Endothelial cell of umbilical vein (primary cell): Measurements from ENCODE around the gene PRLR. TPM values are rescaled to one million over a fixed set of nuclear protein-coding genes. Genes with fewer than 3 reads are reported as not detected.

ENCODE experiments used
- Bru-seq: library from RNA; stranded (reverse); fragments of 400-500 nt; gene quantifications from one replicate; lab custom pipeline; 2021; lab: Mats Ljungman, UMichigan
- BruChase-seq, 2 experiments: library from RNA; stranded (reverse); fragments of 400-500 nt; gene quantifications; one replicate each; lab custom pipeline; 2021; lab: Mats Ljungman, UMichigan
- BruUV-seq: library from RNA; stranded (reverse); fragments of 400-500 nt; replicated peaks from 2 replicates; lab custom pipeline; 2021; lab: Mats Ljungman, UMichigan
- CTCF ChIA-PET: fragments of 300-600, 350-600 bp; sonication (Branson Sonifier 250); formaldehyde crosslinking; loops from one replicate; lab custom pipeline; 2021; ENCODE audit warnings: antibody characterized with exemption, inconsistent platforms; lab: Charles Lee
- POLR2A ChIA-PET: fragments of 300-600, 350-600 bp; sonication (Branson Sonifier 250); formaldehyde crosslinking; loops from one replicate; lab custom pipeline; 2021; ENCODE audit warnings: antibody characterized with exemption, inconsistent platforms; lab: Charles Lee
- DNase-seq: peaks from one replicate; pipeline ENCODE4 v3.0.0-alpha.2; 2011; ENCODE audit warnings: low read depth, low spot score
- FAIRE-seq: peaks from 2 replicates; lab custom pipeline; 2011; peaks lifted over from hg19 to GRCh38; lab: Jason Lieb, UNC
- H2AFZ ChIP-seq: 2 replicates; pipeline ENCODE4 v1.6.0; 2012; ENCODE audit warnings: low read depth, low read length, control low read depth, inconsistent platforms
- H3K27ac ChIP-seq: 2 replicates; pipeline ENCODE4 v1.5.1; 2011; ENCODE audit warnings: low read depth, mild to moderate bottlenecking, control low read depth, low read length, moderate library complexity; ENCODE audit not compliant: insufficient read depth
- H3K27me3 ChIP-seq, 2 experiments: 2 replicates each; pipeline versions ENCODE4 v1.6.0 to v1.6.1; 2011; ENCODE audit warnings: low read length in 2 of 2, mixed read lengths in 1 of 2; ENCODE audit not compliant: control insufficient read depth in 2 of 2, insufficient read depth in 2 of 2
- H3K36me3 ChIP-seq, 2 experiments: 2 replicates in 1 of 2; 3 replicates in 1 of 2; pipeline ENCODE4 v1.5.1; 2011; ENCODE audit warnings: low read length in 2 of 2, mild to moderate bottlenecking in 1 of 2, moderate library complexity in 1 of 2; ENCODE audit not compliant: control insufficient read depth in 2 of 2, insufficient read depth in 2 of 2; ENCODE audit errors: extremely low read depth in 1 of 2
- H3K4me1 ChIP-seq: 3 replicates; pipeline ENCODE4 v1.5.1; 2011; ENCODE audit warnings: mild to moderate bottlenecking, low read length; ENCODE audit not compliant: control insufficient read depth, insufficient read depth; ENCODE audit errors: extremely low read depth
- H3K4me2 ChIP-seq: 2 replicates; pipeline ENCODE4 v1.6.1; 2011; ENCODE audit warnings: low read length, control low read depth, mixed read lengths; ENCODE audit not compliant: insufficient read depth
- H3K4me3 ChIP-seq, 3 experiments: fragments of 200-600 bp in 1 of 3; sonication (generic), shearing (Covaris generic) in 1 of 3; replicated peaks in 1 of 3; 2 replicates each; pipeline ENCODE4 v1.5.1; 2011 to 2016; ENCODE audit warnings: control low read depth in 3 of 3, low read length in 3 of 3, mild to moderate bottlenecking in 2 of 3, inconsistent platforms in 1 of 3, low read depth in 1 of 3, moderate library complexity in 1 of 3; ENCODE audit not compliant: insufficient read depth in 1 of 3
- H3K79me2 ChIP-seq: 2 replicates; pipeline ENCODE4 v1.6.0; 2012; ENCODE audit warnings: low read length, inconsistent platforms; ENCODE audit not compliant: control insufficient read depth, insufficient read depth
- H3K9ac ChIP-seq: replicated peaks from 2 replicates; pipeline ENCODE3; 2011; ENCODE audit warnings: low read length, control low read depth; ENCODE audit not compliant: insufficient read depth; ENCODE audit errors: extremely low read depth
- H3K9me1 ChIP-seq: replicated peaks from 3 replicates; pipeline ENCODE4 v1.6.0; 2011; ENCODE audit warnings: mild to moderate bottlenecking, low read length; ENCODE audit not compliant: control insufficient read depth, insufficient read depth; ENCODE audit errors: extremely low read depth
- H3K9me3 ChIP-seq: replicated peaks from 2 replicates; pipeline ENCODE4 v1.5.1; 2012; ENCODE audit warnings: low read length, inconsistent platforms; ENCODE audit not compliant: control insufficient read depth, insufficient read depth
- H4K20me1 ChIP-seq: replicated peaks from 2 replicates; pipeline ENCODE3; 2011; ENCODE audit warnings: mild to moderate bottlenecking, low read length; ENCODE audit not compliant: control insufficient read depth, insufficient read depth; ENCODE audit errors: extremely low read depth
- EZH2 ChIP-seq: IDR thresholded peaks from 2 replicates; pipeline ENCODE4 v1.6.1; 2012; ENCODE audit warnings: borderline replicate concordance, low read depth, mild to moderate bottlenecking, moderate library complexity, low read length, inconsistent platforms; ENCODE audit not compliant: severe bottlenecking
- GATA2 ChIP-seq: IDR thresholded peaks from 2 replicates; pipeline ENCODE4 v1.7.0; 2011; ENCODE audit warnings: low read depth, mild to moderate bottlenecking, moderate library complexity, mixed read lengths, low read length; ENCODE audit not compliant: insufficient read length, insufficient read depth
- dilution Hi-C: fragments of 300-500 bp; cut with MboI; formaldehyde crosslinking; loops from one replicate; pipeline ENCODE4 v1.15.0; 2019; ENCODE audit warnings: low sequenced_read_pairs; ENCODE audit not compliant: extremely low pct_ligation_motif_present
- intact Hi-C: fragments of 100-400 bp; cut with micrococcal nuclease; formaldehyde crosslinking; loops from one replicate; pipeline ENCODE4 v1.10.0; 2022
- long read RNA-seq: library from polyadenylated mRNA; stranded (forward); transcript quantifications from one replicate; pipeline ENCODE4 v2.0.0, GENCODE V29; 2021
- polyA minus RNA-seq, 3 experiments: library from RNA; depleted of rRNA, polyadenylated mRNA; stranded (reverse); fragments of >200 nt; gene quantifications; 1 replicate in 1 of 3; 2 replicates in 2 of 3; pipeline ENCODE4 v1.2.3, GENCODE V29; 2011
- polyA plus RNA-seq, 4 experiments: library from polyadenylated mRNA; depleted of rRNA in 3 of 4; stranded (reverse) in 3 of 4; unstranded in 1 of 4; fragments of >200 nt; gene quantifications; 2 replicates each; pipeline versions ENCODE4 v1.2.1 to v1.2.3, GENCODE V29; 2011 to 2012; ENCODE audit warnings: missing spikeins in 1 of 4
- total RNA-seq: library from RNA; stranded (reverse); gene quantifications from 2 replicates; pipeline ENCODE4 v1.2.3, GENCODE V29; 2021
- TF ChIP-seq, protein P1 (sequence below), 2 donors: IDR thresholded peaks; 1 replicate in 1 of 2; 2 replicates in 1 of 2; pipeline ENCODE4 v1.5.1; 2011; ENCODE audit warnings: low read length in 2 of 2, mild to moderate bottlenecking in 2 of 2, moderate library complexity in 2 of 2, control low read depth in 1 of 2, inconsistent platforms in 1 of 2, low read depth in 1 of 2; ENCODE audit not compliant: insufficient read depth in 1 of 2; ENCODE audit errors: extremely low read depth in 1 of 2

The PRLR gene
- not detected in 2 replicates for total RNA-seq
- not detected in 2 replicates for polyA plus RNA-seq
- not detected in 2 replicates for polyA plus RNA-seq (2011; cell fraction: cytosol; rRNA removed)
- polyA plus RNA-seq (2011; cell fraction: nucleus; rRNA removed): not detected in 2 replicates
- not detected in 2 replicates for polyA plus RNA-seq (2012)
- polyA minus RNA-seq: not detected in 2 replicates
- not detected for polyA minus RNA-seq (2011; cell fraction: cytosol; rRNA and poly(A)+ RNA removed)
- polyA minus RNA-seq (2011; cell fraction: nucleus; rRNA and poly(A)+ RNA removed): not detected in 2 replicates
- not detected for Bru-seq, nascent RNA
- percentile 0 among the genes with signal in this experiment for BruChase-seq, experiment 1, labeled RNA remaining after a 6-hour chase
- not detected for BruChase-seq, experiment 2, labeled RNA remaining after a 2-hour chase
- long read RNA-seq: 0 reads

DNA sequence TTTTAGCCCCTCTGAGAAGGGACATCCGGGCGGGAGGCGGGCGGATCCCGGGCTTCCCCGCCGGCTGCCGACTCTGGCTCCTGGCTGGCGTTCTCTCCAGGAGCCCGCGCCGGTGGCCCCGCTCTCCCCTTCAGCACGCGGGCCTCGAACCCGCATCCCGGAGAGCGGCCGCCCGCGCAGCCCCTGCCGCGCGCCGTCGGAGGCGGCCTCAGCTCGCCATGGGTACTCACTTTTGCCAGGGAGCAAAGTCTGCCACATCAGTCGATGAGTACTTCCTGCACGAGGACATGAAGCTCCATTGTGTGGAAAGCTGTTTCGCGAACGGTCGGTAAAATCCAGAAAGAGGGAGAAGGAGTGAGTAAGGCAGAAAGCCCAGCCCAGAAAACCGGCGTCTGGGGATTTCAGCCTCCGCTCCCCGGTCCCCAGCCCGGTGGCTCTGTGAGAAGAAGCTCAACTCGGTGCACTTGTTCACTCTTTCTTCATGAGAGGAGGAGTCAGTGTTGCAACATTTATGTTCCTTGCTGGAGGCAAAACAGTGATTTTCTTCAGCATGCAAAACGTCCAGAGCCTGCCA, at the start of gene PRLR:
PRLR (minus strand) TSS at position 450 of the 574 bp plus-strand sequence. CDS start 140,867 bp downstream, outside the sequence.
- no peak for FAIRE-seq
- CTCF ChIA-PET: no interaction called here
- intact Hi-C loops: no loop called here
- Histone ChIP-seq H3K9ac (no peak within 1 kb of the TSS), H3K36me3 (no peaks in the 10 kb centered on the region), H3K9me3 (no peaks in the 10 kb centered on the region), H3K27me3 (peaks cover 21 to 29% of the 10 kb centered on the region in 2 experiments), H3K4me3 (no peak within 1 kb of the TSS), H3K9me1 (no peaks in the 10 kb centered on the region), H3K27ac (no peak within 1 kb of the TSS), H3K4me2 (no peak within 1 kb of the TSS), H2AFZ (no peak within 1 kb of the TSS), H3K79me2 (no peaks in the 10 kb centered on the region), H4K20me1 (no peaks in the 10 kb centered on the region), H3K4me1 (no peaks in the 10 kb centered on the region)
- BruUV-seq: no TSS peak
- no peak for DNase-seq
- dilution Hi-C loops: no loop called here
- POLR2A ChIA-PET: no interaction called here
- TF ChIP-seq GATA2 (no peak), EZH2 (peak; percentile 30)
- TF ChIP-seq, protein P1, sequence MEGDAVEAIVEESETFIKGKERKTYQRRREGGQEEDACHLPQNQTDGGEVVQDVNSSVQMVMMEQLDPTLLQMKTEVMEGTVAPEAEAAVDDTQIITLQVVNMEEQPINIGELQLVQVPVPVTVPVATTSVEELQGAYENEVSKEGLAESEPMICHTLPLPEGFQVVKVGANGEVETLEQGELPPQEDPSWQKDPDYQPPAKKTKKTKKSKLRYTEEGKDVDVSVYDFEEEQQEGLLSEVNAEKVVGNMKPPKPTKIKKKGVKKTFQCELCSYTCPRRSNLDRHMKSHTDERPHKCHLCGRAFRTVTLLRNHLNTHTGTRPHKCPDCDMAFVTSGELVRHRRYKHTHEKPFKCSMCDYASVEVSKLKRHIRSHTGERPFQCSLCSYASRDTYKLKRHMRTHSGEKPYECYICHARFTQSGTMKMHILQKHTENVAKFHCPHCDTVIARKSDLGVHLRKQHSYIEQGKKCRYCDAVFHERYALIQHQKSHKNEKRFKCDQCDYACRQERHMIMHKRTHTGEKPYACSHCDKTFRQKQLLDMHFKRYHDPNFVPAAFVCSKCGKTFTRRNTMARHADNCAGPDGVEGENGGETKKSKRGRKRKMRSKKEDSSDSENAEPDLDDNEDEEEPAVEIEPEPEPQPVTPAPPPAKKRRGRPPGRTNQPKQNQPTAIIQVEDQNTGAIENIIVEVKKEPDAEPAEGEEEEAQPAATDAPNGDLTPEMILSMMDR (IDR thresholded peaks at IDR 0.05; ENCODE audit: extremely low read depth in 1 of 2, insufficient read depth in 1 of 2, low read depth in 1 of 2, low read length in 2 of 2): no peak
